Measurements from ENCODE around the gene SLC5A11. TPM values are rescaled to one million over a fixed set of nuclear protein-coding genes. Genes with fewer than 3 reads are reported as not detected.

Gene SLC5A11
- polyA plus RNA-seq, 1 donor = 0.13 TPM

Other genes starting within 250 kb of the SLC5A11 start
- 32.9 TPM for gene TNRC6A, start 116.3 kb upstream of the SLC5A11 start, polyA plus RNA-seq (ENCODE audit: insufficient read length)
- 36.7 TPM for gene ARHGAP17, start 169.4 kb downstream of the SLC5A11 start, polyA plus RNA-seq (ENCODE audit: insufficient read length)

Measured in forelimb muscle (tissue), 1 donor.